ENCODE results near the gene NRXN3. TPM values are rescaled to one million over a fixed set of nuclear protein-coding genes. Genes with fewer than 3 reads are reported as not detected.

The NRXN3 gene
- total and polyA plus RNA-seq, 2 of the 4 experiments (the other 2 are of a cell fraction), result 4.8 to 25.1 TPM

GRCh38 chr14:79408696-79409095 lies 1238.5 kb downstream of the NRXN3 start:
- H2BK5ac ChIP-seq (ENCODE audit: low read depth, low read length, poor library complexity, severe bottlenecking), result no peak overlapping the region
- H2BK15ac ChIP-seq (ENCODE audit: low read depth, low read length), result no peak overlapping the region
- no peaks in the 10 kb centered on the region for H4K20me1 ChIP-seq (ENCODE audit: insufficient read depth, low read length)
- no peak overlapping the region for H2AFZ ChIP-seq (replicated peaks; ENCODE audit: low read length, poor library complexity)
- no peak overlapping the region for H3K4me3 ChIP-seq (ENCODE audit: insufficient read depth, low read depth, low read length)
- DNase-seq (no peak), ATAC-seq (ENCODE audit: low read depth) (no peak)
- no peaks in the 10 kb centered on the region for H3K27me3 ChIP-seq (ENCODE audit: control insufficient read depth, insufficient read depth, low read length)
- dilution Hi-C loops (cut with HindIII; ENCODE audit: low sequenced_read_pairs, unreplicated experiment), result no loop called here
- H2AK5ac ChIP-seq (ENCODE audit: low read depth, low read length), result no peak overlapping the region
- H3K14ac ChIP-seq (replicated peaks; ENCODE audit: low read depth, low read length), result no peak overlapping the region
- no peak overlapping the region for H3K9ac ChIP-seq (ENCODE audit: low read depth, low read length)
- no peak overlapping the region for H3K18ac ChIP-seq (ENCODE audit: low read depth, low read length)
- no peak overlapping the region for H3K4me2 ChIP-seq (ENCODE audit: low read depth, low read length)
- no peak overlapping the region for H4K8ac ChIP-seq (ENCODE audit: low read depth in 2 of 2, low read length in 2 of 2)
- H3K4me1 ChIP-seq (ENCODE audit: control insufficient read depth, insufficient read depth, low read length), result no peaks in the 10 kb centered on the region; the same call in 1 of the 2 replicates
- H3K36me3 ChIP-seq (ENCODE audit: control insufficient read depth, insufficient read depth, low read length), result no peaks in the 10 kb centered on the region
- no peak overlapping the region for H2AK9ac ChIP-seq (replicated peaks; ENCODE audit: low read depth, low read length, poor library complexity)
- intact Hi-C loops (cut with micrococcal nuclease), result no loop called here
- H3K9me3 ChIP-seq (ENCODE audit: control insufficient read depth, insufficient read depth, low read length), result no peaks in the 10 kb centered on the region
- in situ Hi-C loops (cut with MboI; ENCODE audit: low sequenced_read_pairs), result no loop called here
- ChIA-PET POLR2A (ENCODE audit: unreplicated experiment) (no interaction called here), CTCF (no interaction called here)
- H3K9me1 ChIP-seq (ENCODE audit: insufficient read depth, low read length), result no peaks in the 10 kb centered on the region
- H3K4ac ChIP-seq (ENCODE audit: low read depth, low read length), result no peak overlapping the region
- no CpG with 5 or more reads among the region's 1 CpG for WGBS, 2 experiments (ENCODE audit: extremely low coverage in 2 of 2, insufficient read length in 1 of 2)
- no peak overlapping the region for H3K23ac ChIP-seq (ENCODE audit: low read depth, low read length)
- no peak overlapping the region for H2BK120ac ChIP-seq (ENCODE audit: low read depth, low read length)
- no peak overlapping the region for H3K27ac ChIP-seq (ENCODE audit: insufficient read depth, low read length)
- TF ChIP-seq RAD21 (IDR thresholded peaks at IDR 0.05; ENCODE audit: low read length) (no peak), BHLHE40 (IDR thresholded peaks at IDR 0.05; ENCODE audit: low read depth, low read length) (no peak), CHD1 (IDR thresholded peaks at IDR 0.05; ENCODE audit: low read depth, low read length) (no peak), MAZ (IDR thresholded peaks at IDR 0.05; ENCODE audit: borderline replicate concordance, low read depth, low read length) (no peak), FOS (IDR thresholded peaks at IDR 0.05; ENCODE audit: low read depth, low read length) (no peak), CTCF (conservative IDR thresholded peaks at IDR 0.05; ENCODE audit: low read depth, low read length) (0 out of 2 replicates have a peak, but pooled peaks have one; percentile 2)
- H3K79me1 ChIP-seq (ENCODE audit: low read depth in 1 of 2, low read length in 2 of 2), result no peaks in the 10 kb centered on the region; a peak in 1 of 4 replicates
- no TSS peak for BruUV-seq (replicated peaks)
- no peak overlapping the region for H3K56ac ChIP-seq (ENCODE audit: extremely low read depth, insufficient read depth, low read length)
- no peak overlapping the region for H4K5ac ChIP-seq (ENCODE audit: low read depth, low read length)
- H4K91ac ChIP-seq (ENCODE audit: insufficient read depth, low read depth, low read length), result no peak overlapping the region
- H2BK20ac ChIP-seq (ENCODE audit: low read depth, low read length), result no peak overlapping the region

All from IMR-90 (cell line).